Esophagus muscularis mucosa (tissue), 3 donors: ENCODE measurements around the gene GAS2L1.

ENCODE experiments used
- POLR2A ChIP-seq: fragments of 450-650 bp; IDR thresholded peaks from one replicate; pipeline ENCODE4 v1.6.1; 2017; ENCODE audit warnings: antibody characterized with exemption, moderate library complexity, mild to moderate bottlenecking, low read depth
- TF ChIP-seq, protein P1 (sequence below), 3 experiments: fragments of 200-600 bp in 2 of 3; fragments of 450-650 bp in 1 of 3; sonication (generic) in 2 of 3; IDR thresholded peaks; one replicate each; pipeline ENCODE4 v1.5.1; 2017 to 2019; ENCODE audit warnings: antibody characterized with exemption in 3 of 3, mild to moderate bottlenecking in 2 of 3, moderate library complexity in 1 of 3

DNA sequence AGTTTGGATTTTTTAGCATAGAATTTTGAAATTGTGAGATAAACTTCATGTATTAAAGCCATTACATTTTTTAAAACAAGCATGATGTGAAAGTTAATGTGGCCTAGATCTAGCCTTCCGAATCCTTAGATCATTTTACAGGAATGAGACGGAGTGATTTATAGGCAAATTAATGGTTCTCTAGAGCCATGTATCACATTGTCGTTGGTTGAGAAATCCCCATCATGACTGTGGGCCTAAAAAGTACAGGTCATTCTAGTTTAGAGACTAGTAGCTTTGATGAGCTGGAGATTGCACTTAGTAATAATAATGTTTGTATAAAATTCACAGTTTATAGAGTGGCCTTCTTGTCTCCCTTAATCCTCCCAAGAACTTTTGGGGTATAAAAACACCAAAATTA lies 31.3 kb upstream of the GAS2L1 start:
- no peak for TF ChIP-seq POLR2A
- TF ChIP-seq, protein P1, sequence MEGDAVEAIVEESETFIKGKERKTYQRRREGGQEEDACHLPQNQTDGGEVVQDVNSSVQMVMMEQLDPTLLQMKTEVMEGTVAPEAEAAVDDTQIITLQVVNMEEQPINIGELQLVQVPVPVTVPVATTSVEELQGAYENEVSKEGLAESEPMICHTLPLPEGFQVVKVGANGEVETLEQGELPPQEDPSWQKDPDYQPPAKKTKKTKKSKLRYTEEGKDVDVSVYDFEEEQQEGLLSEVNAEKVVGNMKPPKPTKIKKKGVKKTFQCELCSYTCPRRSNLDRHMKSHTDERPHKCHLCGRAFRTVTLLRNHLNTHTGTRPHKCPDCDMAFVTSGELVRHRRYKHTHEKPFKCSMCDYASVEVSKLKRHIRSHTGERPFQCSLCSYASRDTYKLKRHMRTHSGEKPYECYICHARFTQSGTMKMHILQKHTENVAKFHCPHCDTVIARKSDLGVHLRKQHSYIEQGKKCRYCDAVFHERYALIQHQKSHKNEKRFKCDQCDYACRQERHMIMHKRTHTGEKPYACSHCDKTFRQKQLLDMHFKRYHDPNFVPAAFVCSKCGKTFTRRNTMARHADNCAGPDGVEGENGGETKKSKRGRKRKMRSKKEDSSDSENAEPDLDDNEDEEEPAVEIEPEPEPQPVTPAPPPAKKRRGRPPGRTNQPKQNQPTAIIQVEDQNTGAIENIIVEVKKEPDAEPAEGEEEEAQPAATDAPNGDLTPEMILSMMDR (IDR thresholded peaks at IDR 0.05) = no peak
